Measurements from ENCODE around the gene PARP1.

DNA sequence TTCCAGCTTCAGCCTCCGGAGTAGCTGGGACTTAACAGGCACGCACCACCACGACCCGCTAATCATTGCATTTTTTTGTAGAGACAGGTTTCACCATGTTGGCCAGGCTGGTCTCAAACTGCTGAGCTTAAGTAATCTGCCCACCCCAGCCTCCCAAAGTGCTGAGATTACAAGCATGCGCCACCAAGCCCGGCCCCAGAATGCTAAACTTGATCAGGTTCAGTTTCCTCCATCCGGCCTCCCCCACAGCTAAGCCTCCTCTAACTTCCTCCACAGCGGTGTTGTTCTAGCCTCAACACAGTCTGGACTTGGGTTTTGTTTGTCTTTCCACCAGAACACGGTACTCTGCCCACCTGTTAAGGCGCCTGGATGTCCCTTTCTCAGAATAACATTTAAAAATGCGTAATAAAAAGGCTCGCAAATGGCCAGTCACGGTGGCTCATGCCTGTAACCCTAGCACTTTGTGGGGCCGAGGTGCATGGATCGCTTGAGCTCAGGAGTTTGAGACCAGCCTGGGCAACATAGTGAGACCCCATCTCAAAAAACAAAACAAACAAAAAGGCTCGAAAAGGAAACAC, 2.4 kb downstream of the PARP1 start:
- TF ChIP-seq, protein P1, sequence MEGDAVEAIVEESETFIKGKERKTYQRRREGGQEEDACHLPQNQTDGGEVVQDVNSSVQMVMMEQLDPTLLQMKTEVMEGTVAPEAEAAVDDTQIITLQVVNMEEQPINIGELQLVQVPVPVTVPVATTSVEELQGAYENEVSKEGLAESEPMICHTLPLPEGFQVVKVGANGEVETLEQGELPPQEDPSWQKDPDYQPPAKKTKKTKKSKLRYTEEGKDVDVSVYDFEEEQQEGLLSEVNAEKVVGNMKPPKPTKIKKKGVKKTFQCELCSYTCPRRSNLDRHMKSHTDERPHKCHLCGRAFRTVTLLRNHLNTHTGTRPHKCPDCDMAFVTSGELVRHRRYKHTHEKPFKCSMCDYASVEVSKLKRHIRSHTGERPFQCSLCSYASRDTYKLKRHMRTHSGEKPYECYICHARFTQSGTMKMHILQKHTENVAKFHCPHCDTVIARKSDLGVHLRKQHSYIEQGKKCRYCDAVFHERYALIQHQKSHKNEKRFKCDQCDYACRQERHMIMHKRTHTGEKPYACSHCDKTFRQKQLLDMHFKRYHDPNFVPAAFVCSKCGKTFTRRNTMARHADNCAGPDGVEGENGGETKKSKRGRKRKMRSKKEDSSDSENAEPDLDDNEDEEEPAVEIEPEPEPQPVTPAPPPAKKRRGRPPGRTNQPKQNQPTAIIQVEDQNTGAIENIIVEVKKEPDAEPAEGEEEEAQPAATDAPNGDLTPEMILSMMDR (IDR thresholded peaks at IDR 0.05; ENCODE audit: low read length) = no peak
- no peak for TF ChIP-seq EZH2 (IDR thresholded peaks at IDR 0.05; ENCODE audit: borderline replicate concordance, low read length)
